Gastrocnemius medialis (tissue), 4 donors: ENCODE data around the gene ADD3.

Experiments
- POLR2A ChIP-seq, 2 donors: fragments of 450-650 bp; IDR thresholded peaks; one replicate each; pipeline ENCODE4 v1.6.1; 2017; ENCODE audit warnings: antibody characterized with exemption in 2 of 2, mild to moderate bottlenecking in 2 of 2, moderate library complexity in 2 of 2
- TF ChIP-seq, protein P1 (sequence below), 5 experiments: fragments of 450-650 bp in 3 of 5; fragments of 200-600 bp in 2 of 5; sonication (generic) in 2 of 5; IDR thresholded peaks in 4 of 5; conservative IDR thresholded peaks in 1 of 5; 1 replicate in 4 of 5; 2 replicates in 1 of 5; pipeline ENCODE4 v1.5.1; 2016 to 2019; ENCODE audit warnings: antibody characterized with exemption in 5 of 5, mild to moderate bottlenecking in 3 of 5, moderate library complexity in 3 of 5

GRCh38 chr10:109967739-109968088, 40.1 kb upstream of the ADD3 start:
- TF ChIP-seq, protein P1, sequence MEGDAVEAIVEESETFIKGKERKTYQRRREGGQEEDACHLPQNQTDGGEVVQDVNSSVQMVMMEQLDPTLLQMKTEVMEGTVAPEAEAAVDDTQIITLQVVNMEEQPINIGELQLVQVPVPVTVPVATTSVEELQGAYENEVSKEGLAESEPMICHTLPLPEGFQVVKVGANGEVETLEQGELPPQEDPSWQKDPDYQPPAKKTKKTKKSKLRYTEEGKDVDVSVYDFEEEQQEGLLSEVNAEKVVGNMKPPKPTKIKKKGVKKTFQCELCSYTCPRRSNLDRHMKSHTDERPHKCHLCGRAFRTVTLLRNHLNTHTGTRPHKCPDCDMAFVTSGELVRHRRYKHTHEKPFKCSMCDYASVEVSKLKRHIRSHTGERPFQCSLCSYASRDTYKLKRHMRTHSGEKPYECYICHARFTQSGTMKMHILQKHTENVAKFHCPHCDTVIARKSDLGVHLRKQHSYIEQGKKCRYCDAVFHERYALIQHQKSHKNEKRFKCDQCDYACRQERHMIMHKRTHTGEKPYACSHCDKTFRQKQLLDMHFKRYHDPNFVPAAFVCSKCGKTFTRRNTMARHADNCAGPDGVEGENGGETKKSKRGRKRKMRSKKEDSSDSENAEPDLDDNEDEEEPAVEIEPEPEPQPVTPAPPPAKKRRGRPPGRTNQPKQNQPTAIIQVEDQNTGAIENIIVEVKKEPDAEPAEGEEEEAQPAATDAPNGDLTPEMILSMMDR (IDR thresholded peaks at IDR 0.05 in 4 of 5, conservative IDR thresholded peaks at IDR 0.05 in 1 of 5): no peak
- no peak for TF ChIP-seq POLR2A (IDR thresholded peaks at IDR 0.05)
